DOHH2 (cell line): ENCODE data around the gene FSTL4.

ENCODE experiments used
- EZH2phosphoT487 ChIP-seq: fragments of 200-600 bp; sonication (generic); IDR thresholded peaks from 2 replicates; pipeline ENCODE4 v1.6.1; 2017; ENCODE audit warnings: borderline replicate concordance, mild to moderate bottlenecking, antibody characterized with exemption, low read length, moderate library complexity, mixed read lengths
- TF ChIP-seq, protein P1 (sequence below): fragments of 200-600 bp; sonication (generic); IDR thresholded peaks from one replicate; pipeline ENCODE4 v1.5.1; 2014; ENCODE audit warnings: antibody characterized with exemption, mild to moderate bottlenecking, low read depth, low read length; ENCODE audit not compliant: poor library complexity, severe bottlenecking

- TF ChIP-seq, protein P1, sequence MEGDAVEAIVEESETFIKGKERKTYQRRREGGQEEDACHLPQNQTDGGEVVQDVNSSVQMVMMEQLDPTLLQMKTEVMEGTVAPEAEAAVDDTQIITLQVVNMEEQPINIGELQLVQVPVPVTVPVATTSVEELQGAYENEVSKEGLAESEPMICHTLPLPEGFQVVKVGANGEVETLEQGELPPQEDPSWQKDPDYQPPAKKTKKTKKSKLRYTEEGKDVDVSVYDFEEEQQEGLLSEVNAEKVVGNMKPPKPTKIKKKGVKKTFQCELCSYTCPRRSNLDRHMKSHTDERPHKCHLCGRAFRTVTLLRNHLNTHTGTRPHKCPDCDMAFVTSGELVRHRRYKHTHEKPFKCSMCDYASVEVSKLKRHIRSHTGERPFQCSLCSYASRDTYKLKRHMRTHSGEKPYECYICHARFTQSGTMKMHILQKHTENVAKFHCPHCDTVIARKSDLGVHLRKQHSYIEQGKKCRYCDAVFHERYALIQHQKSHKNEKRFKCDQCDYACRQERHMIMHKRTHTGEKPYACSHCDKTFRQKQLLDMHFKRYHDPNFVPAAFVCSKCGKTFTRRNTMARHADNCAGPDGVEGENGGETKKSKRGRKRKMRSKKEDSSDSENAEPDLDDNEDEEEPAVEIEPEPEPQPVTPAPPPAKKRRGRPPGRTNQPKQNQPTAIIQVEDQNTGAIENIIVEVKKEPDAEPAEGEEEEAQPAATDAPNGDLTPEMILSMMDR, result no peak
- no peak for TF ChIP-seq EZH2phosphoT487
Observed at GRCh38 chr5:133250527-133250926, 361.8 kb downstream of the FSTL4 start.
